Retinal pigment epithelial cell (primary cell): ENCODE data around the gene TSPAN18.

Experiments used
- DNase-seq: peaks from one replicate; pipeline ENCODE4 v3.0.0-alpha.2; 2010; ENCODE audit warnings: low read depth
- H3K4me3 ChIP-seq: 2 replicates; pipeline ENCODE4 v1.5.1; 2011; ENCODE audit warnings: mild to moderate bottlenecking, low read length, control low read depth, moderate library complexity
- TF ChIP-seq, protein P1 (sequence below): conservative IDR thresholded peaks from 2 replicates; pipeline ENCODE4 v1.5.1; 2011; ENCODE audit warnings: low read depth, low read length, control low read depth, inconsistent platforms

TSPAN18 gene

DNA sequence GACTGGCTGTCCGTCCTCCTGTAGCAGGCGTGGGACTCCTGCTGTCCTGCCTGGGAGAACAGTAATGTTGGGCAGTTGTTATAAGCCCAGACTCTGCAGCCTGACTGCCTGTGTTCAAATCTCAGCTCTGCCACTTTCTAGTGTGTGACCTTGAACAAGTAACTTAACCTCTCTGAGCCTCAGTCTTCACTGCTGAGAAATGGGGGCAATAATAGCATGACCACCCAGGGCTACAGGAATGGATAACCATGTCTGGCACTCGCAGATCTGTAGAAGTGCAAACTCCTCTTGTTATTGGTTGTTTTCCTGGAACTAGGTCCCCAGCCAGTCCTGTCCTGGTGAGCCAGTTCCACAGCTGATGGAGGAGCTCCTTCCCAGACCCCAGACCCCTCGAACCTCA, 154.2 kb downstream of the TSPAN18 start:
- TF ChIP-seq, protein P1, sequence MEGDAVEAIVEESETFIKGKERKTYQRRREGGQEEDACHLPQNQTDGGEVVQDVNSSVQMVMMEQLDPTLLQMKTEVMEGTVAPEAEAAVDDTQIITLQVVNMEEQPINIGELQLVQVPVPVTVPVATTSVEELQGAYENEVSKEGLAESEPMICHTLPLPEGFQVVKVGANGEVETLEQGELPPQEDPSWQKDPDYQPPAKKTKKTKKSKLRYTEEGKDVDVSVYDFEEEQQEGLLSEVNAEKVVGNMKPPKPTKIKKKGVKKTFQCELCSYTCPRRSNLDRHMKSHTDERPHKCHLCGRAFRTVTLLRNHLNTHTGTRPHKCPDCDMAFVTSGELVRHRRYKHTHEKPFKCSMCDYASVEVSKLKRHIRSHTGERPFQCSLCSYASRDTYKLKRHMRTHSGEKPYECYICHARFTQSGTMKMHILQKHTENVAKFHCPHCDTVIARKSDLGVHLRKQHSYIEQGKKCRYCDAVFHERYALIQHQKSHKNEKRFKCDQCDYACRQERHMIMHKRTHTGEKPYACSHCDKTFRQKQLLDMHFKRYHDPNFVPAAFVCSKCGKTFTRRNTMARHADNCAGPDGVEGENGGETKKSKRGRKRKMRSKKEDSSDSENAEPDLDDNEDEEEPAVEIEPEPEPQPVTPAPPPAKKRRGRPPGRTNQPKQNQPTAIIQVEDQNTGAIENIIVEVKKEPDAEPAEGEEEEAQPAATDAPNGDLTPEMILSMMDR: no peak
- no peak for DNase-seq
- H3K4me3 ChIP-seq: no peak overlapping the region

DNA sequence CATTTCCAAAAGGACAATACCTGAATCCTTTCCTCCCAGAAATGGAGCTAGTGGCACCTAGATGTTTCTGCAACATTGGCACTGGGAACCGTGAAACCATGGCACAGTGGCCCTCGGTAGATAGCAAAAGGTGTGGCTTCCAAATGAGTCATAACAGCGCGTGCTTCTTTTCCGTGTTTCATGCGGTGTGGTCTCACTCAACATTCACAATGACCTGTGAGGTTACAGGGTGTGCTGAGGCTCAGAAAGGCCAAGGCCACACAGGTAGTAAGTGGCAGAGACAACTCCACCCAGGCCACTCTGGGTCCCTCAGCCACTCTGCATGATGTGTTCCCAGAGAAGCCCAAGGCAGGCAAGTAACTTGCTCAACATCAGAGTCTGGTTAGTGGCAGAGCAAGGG, 156.5 kb downstream of the TSPAN18 start:
- DNase-seq: no peak
- TF ChIP-seq, protein P1: no peak
- no peak overlapping the region for H3K4me3 ChIP-seq

DNA sequence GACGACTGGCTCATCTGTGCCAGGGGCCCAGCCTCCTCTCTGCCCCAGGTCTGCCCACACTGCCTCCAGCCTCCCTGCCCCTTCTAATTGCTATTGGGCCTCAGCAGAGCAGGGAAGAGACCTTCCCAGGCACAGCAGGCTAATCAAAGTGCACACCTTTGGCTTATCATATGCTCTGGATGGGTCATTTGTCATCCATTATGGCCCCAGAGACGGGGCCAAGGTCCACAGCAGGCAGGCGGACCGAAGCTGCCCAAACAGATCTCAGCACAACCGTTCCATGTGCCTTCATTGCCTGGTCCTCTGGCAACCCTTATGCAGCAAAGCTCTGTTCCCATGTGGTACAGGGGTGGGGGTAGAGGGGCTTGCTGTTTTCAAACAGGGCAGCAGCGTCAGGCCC, 157.3 kb downstream of the TSPAN18 start:
- TF ChIP-seq, protein P1: no peak
- no peak overlapping the region for H3K4me3 ChIP-seq
- DNase-seq: no peak

DNA sequence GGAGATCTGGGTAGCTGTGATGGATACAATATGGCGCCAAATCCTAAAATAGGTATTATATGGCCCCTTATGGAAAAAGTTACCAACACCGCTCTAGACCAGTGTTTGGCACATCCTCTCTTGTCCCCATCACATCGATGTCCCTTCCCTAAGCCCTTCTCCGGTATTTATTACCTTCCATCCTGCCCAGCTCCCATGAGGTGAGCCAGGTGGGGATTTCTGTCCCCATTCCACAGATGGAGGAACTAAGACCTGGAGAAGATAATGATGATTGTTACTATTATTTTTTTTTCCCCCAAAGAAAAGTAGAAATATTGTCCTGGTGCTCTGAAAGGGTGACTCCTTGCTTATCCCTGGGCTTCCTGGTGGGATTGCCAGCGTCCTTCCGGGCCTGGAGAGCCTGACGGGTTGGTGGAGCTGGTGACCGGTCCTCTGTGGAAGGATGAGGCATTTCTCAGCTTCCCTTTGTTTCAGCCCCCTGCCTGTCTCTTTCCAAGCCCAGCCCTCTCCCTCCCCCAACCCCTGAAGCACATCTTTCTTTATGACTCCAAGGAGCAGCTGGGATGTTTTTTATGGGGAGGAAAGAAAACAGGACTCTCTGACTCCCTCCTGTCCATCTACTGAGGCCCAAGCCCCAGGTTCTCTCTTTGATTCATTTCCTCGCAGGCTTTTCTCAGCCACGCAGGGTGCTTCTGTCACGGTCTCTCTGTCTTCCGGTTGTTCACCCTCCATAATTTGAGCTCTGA, 158.5 kb downstream of the TSPAN18 start:
- DNase-seq: no peak
- H3K4me3 ChIP-seq: no peak overlapping the region
- TF ChIP-seq, protein P1: no peak

DNA sequence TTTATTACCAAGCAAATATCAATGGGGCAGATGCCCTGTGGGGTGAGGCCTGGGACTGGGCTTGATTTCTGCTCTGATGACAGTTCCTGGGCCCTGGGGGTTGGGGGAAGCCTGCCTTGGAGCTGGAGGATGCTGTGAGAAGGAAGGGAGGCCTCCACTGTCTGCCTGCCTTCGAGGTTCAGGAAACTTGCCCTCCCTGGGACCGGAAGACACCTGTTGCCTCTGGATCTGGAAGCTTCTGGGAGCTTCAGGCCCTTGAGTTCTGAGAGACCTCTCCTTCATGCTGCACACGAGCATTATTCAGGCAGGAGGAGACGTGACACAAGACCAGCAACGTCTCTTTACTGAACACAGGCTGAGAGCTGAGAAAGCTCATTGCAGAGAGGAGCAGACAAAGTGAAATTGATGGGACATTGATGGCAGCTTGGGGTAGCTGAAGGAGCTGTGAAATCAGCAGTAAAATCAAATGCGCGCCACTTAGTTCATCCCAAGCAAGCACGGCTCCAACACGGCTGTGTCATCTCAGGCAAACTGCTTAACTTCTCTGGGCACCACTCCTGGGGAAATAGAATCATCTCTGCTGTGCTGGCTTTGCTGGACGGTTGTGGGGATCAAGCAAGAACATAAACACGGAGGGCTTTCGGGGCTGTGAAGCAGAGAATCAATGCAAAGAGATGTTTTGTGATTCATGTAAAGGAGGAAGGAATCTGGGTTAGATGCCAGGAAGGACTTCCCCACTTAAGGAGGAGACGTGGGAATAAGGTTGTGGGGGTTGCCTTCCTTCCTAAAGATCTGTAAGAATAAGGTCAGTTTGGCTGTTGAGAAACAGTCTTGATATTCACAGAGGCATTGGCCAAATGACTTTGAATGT, 159.4 kb downstream of the TSPAN18 start:
- no peak overlapping the region for H3K4me3 ChIP-seq
- DNase-seq: no peak
- TF ChIP-seq, protein P1: no peak

DNA sequence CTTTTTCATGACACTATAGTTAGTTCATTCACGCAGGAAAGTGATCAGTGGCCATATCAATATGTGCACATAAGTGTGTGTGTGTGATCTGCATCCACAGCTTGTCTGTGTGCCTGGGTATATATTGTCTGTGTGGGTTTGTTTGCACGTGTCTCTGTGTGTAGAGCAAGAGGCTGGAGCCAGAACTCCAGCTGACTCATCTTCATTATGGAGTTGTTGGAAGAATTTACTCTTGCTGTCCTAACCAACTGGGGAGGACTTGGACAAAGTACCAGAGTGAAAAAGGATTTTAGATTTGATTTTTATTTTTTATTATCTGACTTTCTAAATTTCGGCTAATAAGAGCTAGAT, 160.0 kb downstream of the TSPAN18 start:
- DNase-seq: no peak
- no peak overlapping the region for H3K4me3 ChIP-seq
- TF ChIP-seq, protein P1: no peak
